ENCODE results near the gene SART1.
"Not testable (repeated sequence)": the region's sequence is repeated elsewhere in the genome, so short reads cannot be mapped to it uniquely, and the experiment has no call there.

Gene SART1

DNA sequence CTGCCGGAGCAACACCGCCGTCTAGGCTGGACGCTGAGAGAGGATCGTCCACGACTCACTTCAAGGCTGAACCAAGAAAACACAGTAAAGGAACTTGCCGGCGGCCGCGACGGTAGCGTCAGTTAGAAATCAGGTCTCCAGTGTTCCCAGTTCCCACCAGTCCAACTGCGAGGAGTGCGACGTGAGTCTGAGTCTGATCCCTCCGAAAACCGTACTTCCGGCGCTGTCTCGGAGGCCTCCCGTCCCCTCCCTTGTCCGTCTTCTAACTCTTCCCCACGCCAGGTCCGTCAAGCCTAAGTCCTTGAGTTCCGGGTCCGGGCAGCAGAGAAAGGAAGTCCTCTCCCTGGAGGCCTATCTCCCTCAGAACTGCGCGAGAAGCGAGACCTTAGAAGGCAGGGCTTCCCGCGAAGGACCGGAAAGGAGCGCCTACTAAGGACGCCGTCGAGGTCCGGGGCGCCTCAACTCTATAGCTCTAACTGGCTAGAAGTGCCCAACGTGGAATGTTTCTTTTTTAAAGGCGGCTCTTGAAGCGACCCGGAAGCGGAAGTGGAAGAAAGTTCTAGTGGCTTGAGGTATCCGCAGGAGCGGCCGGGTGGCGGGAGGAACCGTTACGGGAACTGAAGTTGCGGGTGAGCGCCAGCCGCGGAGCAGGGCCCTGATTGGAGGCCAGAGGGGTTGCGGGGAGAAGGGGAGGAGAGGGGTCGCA is 40.6 kb downstream of the SART1 start, which contains the start of the genes BANF1 and EIF1AD:
BANF1 (plus strand) TSS at position 562 of the 706 bp plus-strand sequence. CDS start 748 bp downstream, outside the sequence.
EIF1AD (minus strand) TSS at position 216 of the 706 bp plus-strand sequence. CDS start 1,768 bp downstream, outside the sequence.
- DNase-seq, result peak; percentile 98

DNA sequence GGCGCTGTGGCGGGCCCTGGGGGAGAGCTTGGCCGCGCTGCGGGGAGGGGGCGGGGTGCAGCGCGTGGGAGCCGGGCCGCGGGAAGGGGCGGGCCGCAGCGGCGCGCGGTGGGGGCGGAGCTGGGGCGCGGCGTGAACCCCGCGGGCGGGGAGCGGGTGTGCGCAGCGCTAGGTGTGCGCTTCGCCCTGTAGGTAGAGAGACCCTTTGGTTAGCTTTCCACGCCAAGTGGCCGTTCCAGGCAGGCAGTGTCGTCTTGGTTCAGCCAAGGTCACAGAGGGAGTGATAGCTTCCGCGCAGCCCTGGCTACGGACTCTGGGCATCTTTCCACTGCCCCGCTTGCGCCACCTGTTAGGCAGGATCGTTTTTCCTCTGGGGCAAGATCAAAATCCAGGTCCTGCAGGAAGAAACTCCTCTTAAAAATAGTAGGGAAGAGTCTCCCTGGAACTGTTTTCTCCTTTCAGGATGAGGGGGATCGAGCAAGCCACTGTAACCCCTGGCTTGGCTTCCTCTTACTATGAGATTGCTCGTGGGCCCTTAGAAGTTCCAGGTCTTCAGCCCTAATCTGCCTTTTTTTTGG is 41.2 kb downstream of the SART1 start:
- DNase-seq, result no peak

DNA sequence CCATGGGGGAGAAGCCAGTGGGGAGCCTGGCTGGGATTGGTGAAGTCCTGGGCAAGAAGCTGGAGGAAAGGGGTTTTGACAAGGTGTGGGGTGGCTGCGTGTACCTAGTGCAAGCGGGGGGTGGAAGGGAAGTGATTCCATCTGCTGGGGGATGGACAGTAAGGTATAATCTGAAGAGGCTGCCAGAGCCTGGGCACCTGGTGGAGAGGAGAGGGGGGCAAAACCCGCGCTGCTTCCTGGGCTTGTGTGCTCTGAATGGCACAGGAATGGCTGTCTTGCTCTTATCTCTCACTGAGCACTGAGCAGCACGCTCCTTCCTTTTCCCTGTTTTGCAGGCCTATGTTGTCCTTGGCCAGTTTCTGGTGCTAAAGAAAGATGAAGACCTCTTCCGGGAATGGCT is 41.8 kb downstream of the SART1 start:
- no peak for DNase-seq

GRCh38 chr11:66004186-66004585 is 42.7 kb downstream of the SART1 start:
- DNase-seq, result no peak

DNA sequence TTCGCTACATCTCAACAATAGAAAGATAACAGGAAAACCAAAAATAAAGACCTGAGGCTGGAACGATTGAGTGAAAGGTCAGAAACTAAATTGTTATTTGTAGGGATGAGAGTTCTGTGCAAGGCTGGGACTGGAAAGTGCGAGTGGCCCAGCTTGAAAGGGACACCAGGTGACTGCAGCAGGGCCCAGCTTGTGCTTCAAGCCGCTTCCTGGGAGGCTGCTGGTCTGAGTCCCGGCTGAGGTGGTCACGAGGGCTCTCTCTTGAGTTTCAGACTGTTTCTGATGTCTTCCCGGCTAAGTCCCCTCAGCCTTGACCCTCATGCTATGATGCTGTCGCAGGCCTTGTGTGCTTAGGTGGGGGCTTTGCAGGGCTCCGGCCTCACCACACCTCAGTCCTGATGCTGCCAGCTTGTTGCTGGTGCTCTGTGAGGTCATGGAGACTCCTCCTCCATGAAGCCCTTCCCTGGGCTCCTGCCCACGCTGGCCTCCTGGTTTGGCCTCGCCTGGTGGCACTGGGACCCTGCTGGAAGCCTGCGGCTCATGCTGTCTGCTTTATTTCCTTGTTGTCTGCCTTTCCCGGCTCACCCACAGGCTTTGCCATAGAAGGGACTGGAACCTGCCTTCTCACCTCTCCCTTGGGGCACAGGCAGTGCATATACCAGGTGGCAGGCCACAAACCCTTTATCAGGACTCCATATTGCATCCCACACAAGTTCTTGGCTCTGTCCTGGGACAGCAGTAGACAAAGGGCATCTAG is 44.8 kb downstream of the SART1 start:
- no peak for DNase-seq

DNA sequence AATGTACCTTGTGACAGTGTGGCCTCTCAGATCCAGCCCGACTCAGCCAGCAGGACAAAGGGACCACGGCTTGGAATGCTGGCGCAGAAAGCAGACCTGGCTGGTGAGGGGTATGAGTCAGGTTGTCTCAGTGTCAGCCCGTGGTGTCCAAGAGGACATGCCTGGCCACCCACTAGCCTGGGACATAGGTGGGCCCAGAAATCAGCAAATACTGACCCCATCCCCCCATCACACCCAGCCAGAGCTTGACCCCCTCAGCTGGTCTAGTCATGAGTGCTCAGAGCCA is 45.3 kb downstream of the SART1 start:
- DNase-seq, result no peak

DNA sequence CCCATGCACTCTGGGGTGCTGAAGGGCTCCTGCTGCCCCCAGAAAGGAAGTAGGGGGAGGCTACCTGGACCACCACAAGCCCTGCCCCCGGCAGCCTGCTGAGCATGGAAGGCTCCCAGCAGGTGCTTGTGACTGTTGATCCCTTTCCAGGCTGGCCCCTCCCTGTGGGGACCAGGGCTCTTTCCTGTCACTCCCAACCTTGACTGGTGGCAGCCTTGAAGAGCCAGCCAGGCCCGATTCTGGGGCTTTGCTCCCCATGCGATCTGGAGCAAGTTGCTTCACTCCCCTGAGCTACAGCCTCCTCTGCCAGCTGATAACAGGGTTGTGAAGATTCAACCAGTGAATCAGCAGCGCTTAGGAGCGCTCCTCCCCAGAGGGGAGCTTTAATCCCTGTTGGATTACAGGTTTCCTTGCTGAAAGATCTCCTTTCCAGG is 45.7 kb downstream of the SART1 start:
- DNase-seq, result no peak

- no peak for DNase-seq
Observed at GRCh38 chr11:66008095-66008467, 46.5 kb downstream of the SART1 start.

- DNase-seq, result no peak
Observed at GRCh38 chr11:66008468-66009101, 47.1 kb downstream of the SART1 start.

GRCh38 chr11:66010036-66010435 is 48.5 kb downstream of the SART1 start:
- not testable (repeated sequence) for DNase-seq

- DNase-seq, result peak; percentile 44
Observed at GRCh38 chr11:66011239-66011784, 49.8 kb downstream of the SART1 start.

- DNase-seq, result no peak
Observed at GRCh38 chr11:66011785-66012303, 50.3 kb downstream of the SART1 start, which contains the start of gene CST6. TSS of gene CST6 (plus strand) at chr11:66012008. CDS start at chr11:66012045, 37 bp downstream.

- no peak for DNase-seq
Observed at GRCh38 chr11:66012371-66012945, 50.9 kb downstream of the SART1 start.

GRCh38 chr11:66012946-66013761 is 51.6 kb downstream of the SART1 start:
- no peak for DNase-seq

GRCh38 chr11:66013762-66014100 is 52.2 kb downstream of the SART1 start:
- no peak for DNase-seq

GRCh38 chr11:66014804-66015453 is 53.4 kb downstream of the SART1 start:
- no peak for DNase-seq

DNA sequence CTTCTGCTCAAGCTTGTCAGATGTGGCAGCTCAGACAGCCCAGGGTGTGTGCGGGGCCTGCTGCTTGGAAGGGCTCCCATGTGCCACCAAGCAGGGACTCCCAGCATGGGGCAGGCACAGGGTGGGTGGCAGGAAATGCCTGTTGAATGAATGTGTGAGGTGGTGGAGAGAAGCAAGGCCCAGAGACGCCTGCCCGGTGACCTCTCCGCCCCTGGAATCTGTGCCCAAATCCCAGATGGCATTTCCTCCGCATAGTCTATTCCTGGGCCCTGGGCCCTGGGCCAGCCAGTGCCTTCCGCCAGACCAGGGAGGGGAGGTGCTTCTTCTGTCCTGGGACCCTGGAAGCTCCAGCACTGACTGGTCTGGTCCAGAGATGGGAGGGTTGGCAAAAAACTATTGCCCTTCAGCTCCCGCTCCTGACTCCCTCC is 53.9 kb downstream of the SART1 start:
- DNase-seq, result peak; percentile 49

DNA sequence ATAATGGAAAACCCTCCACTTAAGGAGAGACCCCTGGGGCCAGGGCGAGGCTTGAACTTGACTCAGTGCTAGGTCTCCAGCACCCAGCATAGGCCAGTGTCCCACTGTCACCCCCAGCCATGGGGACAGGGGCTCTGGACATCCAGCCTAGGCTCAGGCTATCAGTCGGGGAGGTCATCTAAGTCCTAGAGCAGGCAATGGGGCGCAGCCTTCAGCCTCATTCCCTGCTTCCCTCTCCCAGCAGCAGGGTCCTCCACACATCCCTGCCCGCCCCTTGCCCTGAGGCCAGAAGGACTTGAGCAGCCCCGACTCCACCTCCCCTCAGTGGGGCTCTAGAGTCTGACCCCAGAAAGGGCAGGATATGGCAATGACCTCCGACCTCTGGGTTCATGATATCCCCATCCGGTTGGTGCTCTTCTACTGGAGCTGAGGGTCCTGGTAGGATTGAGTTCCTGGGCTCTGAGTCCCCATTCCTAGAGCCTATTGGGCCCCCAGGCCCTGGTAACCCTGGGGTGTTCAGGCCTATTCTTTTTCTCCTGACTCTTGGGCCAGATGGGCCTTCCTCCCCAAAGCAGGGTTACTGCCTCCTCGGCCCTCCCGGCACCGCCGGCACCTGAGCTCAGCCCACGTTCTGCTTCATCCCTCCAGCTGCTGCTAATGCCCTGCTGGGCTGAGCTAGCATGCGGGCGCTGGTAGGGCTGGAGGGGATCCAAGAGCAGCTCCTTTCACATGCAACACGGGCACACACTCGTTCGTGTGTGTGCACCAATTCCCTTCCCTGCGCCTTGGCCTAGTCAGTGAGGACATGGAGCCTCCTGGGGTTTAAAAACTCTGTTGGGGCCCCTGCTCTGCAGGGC is 54.6 kb downstream of the SART1 start:
- no peak for DNase-seq

- DNase-seq, result no peak
Observed at GRCh38 chr11:66016793-66017177, 55.3 kb downstream of the SART1 start.

- no peak for DNase-seq
Observed at GRCh38 chr11:66017321-66017720, 55.8 kb downstream of the SART1 start.
